ENCODE data around the gene AVPI1. TPM values are rescaled to one million over a fixed set of nuclear protein-coding genes. Genes with fewer than 3 reads are reported as not detected.

Gene AVPI1
- total and polyA plus RNA-seq, 2 of the 13 experiments (the other 11 are each of a cell fraction or from before 2014, with no cell fraction given) = 39.8 to 61.2 TPM

DNA sequence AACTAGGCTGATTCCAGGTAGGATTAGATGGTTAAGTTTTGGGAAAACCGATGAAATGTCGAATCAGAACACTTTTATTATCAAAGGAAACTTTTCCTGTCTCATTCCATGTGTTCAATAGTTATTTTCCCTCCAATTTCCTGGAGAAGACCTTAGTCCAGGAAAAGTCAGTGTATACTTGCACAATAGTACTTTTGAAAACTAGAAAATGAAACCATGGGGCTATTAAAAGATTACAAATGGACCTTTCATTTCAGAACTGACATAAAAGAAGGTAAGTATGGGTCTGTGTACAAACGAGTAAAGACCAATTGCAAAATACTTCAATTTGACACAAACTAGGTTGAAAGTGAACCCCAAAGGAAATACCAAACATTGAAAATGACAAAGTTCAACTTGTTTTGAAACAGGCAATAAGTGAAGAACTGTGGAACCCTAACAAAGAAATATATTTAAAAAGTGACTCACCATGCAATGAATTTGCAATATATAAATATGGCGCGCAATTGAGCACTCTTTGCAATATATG lies 2.1 kb downstream of the AVPI1 start (continued):
- TF ChIP-seq NCOA2 (CRISPR knock-in tag; IDR thresholded peaks at IDR 0.05) = peak; percentile 83
- no peak for TF ChIP-seq MAFF (IDR thresholded peaks at IDR 0.05; ENCODE audit: low read depth, low read length)
- peak; percentile 11; the same call in 1 of the 2 replicates for TF ChIP-seq ZKSCAN8 (CRISPR knock-in tag; IDR thresholded peaks at IDR 0.05; ENCODE audit: borderline replicate concordance)
- peak; percentile 37; the same call in 1 of the 2 replicates for TF ChIP-seq SOX5 (CRISPR knock-in tag; IDR thresholded peaks at IDR 0.05; ENCODE audit: borderline replicate concordance)
- no peak for TF ChIP-seq ZNF83 (CRISPR knock-in tag; IDR thresholded peaks at IDR 0.05; ENCODE audit: borderline replicate concordance)
- no peak for TF ChIP-seq ZNF790 (CRISPR knock-in tag; IDR thresholded peaks at IDR 0.05; ENCODE audit: borderline replicate concordance)
- no peak for TF ChIP-seq SP1 (IDR thresholded peaks at IDR 0.05)
- TF ChIP-seq SP1 (CRISPR knock-in tag; IDR thresholded peaks at IDR 0.05) = no peak
- no peak for TF ChIP-seq ZNF569 (CRISPR knock-in tag; IDR thresholded peaks at IDR 0.05; ENCODE audit: borderline replicate concordance)
- no peak for TF ChIP-seq BRD4 (CRISPR knock-in tag; IDR thresholded peaks at IDR 0.05)
- TF ChIP-seq ZNF264 (CRISPR knock-in tag; IDR thresholded peaks at IDR 0.05) = 0 out of 2 replicates have a peak, but pooled peaks have one; percentile 49
- TF ChIP-seq ZNF12 (CRISPR knock-in tag; IDR thresholded peaks at IDR 0.05) = peak; percentile 81
- no peak for TF ChIP-seq ZNF335 (CRISPR knock-in tag; IDR thresholded peaks at IDR 0.05)
- TF ChIP-seq CEBPB (IDR thresholded peaks at IDR 0.05; ENCODE audit: borderline replicate concordance, low read depth, low read length) = peak; percentile 73
- no peak for TF ChIP-seq STAT5B (CRISPR knock-in tag; IDR thresholded peaks at IDR 0.05)
- TF ChIP-seq ARHGAP35 (CRISPR knock-in tag; IDR thresholded peaks at IDR 0.05; ENCODE audit: borderline replicate concordance) = no peak
- peak; percentile 35; the same call in 1 of the 2 replicates for TF ChIP-seq ELF3 (CRISPR knock-in tag; IDR thresholded peaks at IDR 0.05)
- peak; percentile 89 for TF ChIP-seq CEBPG (CRISPR knock-in tag; IDR thresholded peaks at IDR 0.05)
- TF ChIP-seq ZFP1 (CRISPR knock-in tag; IDR thresholded peaks at IDR 0.05) = no peak
- TF ChIP-seq NAIF1 (CRISPR knock-in tag; IDR thresholded peaks at IDR 0.05; ENCODE audit: borderline replicate concordance) = no peak
- TF ChIP-seq GATAD2A (CRISPR knock-in tag; IDR thresholded peaks at IDR 0.05) = peak; percentile 71
- TF ChIP-seq ZNF558 (CRISPR knock-in tag; IDR thresholded peaks at IDR 0.05; ENCODE audit: borderline replicate concordance) = no peak
- TF ChIP-seq AHR (CRISPR knock-in tag; IDR thresholded peaks at IDR 0.05) = no peak
- TF ChIP-seq NONO (IDR thresholded peaks at IDR 0.05) = no peak
- TF ChIP-seq NONO (CRISPR knock-in tag; conservative IDR thresholded peaks at IDR 0.05) = no peak
- no peak for TF ChIP-seq SMARCC2 (IDR thresholded peaks at IDR 0.05)
- TF ChIP-seq ZNF614 (CRISPR knock-in tag; IDR thresholded peaks at IDR 0.05; ENCODE audit: borderline replicate concordance) = no peak
- peak; percentile 60; the same call in 1 of the 2 replicates for TF ChIP-seq SIX1 (CRISPR knock-in tag; IDR thresholded peaks at IDR 0.05; ENCODE audit: borderline replicate concordance)
- no peak; the same call in 1 of the 2 replicates for TF ChIP-seq TARDBP (CRISPR knock-in tag; IDR thresholded peaks at IDR 0.05)
- TF ChIP-seq FOXK2 (IDR thresholded peaks at IDR 0.05) = peak; percentile 63; the same call in 1 of the 2 replicates
- TF ChIP-seq ZNF33B (CRISPR knock-in tag; IDR thresholded peaks at IDR 0.05) = no peak
- TF ChIP-seq ZNF703 (CRISPR knock-in tag; IDR thresholded peaks at IDR 0.05; ENCODE audit: borderline replicate concordance) = no peak
- TF ChIP-seq ZNF557 (CRISPR knock-in tag; IDR thresholded peaks at IDR 0.05) = no peak
- TF ChIP-seq, protein P1, sequence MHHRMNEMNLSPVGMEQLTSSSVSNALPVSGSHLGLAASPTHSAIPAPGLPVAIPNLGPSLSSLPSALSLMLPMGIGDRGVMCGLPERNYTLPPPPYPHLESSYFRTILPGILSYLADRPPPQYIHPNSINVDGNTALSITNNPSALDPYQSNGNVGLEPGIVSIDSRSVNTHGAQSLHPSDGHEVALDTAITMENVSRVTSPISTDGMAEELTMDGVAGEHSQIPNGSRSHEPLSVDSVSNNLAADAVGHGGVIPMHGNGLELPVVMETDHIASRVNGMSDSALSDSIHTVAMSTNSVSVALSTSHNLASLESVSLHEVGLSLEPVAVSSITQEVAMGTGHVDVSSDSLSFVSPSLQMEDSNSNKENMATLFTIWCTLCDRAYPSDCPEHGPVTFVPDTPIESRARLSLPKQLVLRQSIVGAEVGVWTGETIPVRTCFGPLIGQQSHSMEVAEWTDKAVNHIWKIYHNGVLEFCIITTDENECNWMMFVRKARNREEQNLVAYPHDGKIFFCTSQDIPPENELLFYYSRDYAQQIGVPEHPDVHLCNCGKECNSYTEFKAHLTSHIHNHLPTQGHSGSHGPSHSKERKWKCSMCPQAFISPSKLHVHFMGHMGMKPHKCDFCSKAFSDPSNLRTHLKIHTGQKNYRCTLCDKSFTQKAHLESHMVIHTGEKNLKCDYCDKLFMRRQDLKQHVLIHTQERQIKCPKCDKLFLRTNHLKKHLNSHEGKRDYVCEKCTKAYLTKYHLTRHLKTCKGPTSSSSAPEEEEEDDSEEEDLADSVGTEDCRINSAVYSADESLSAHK (CRISPR knock-in tag; IDR thresholded peaks at IDR 0.05; ENCODE audit: borderline replicate concordance) = no peak
- TF ChIP-seq GTF3A (CRISPR knock-in tag; conservative IDR thresholded peaks at IDR 0.05) = no peak
- TF ChIP-seq ZNF101 (CRISPR knock-in tag; IDR thresholded peaks at IDR 0.05; ENCODE audit: borderline replicate concordance, low read depth) = no peak

All from HepG2 (cell line).